Measurements from ENCODE around the gene STK25. TPM values are rescaled to one million over a fixed set of nuclear protein-coding genes. Genes with fewer than 3 reads are reported as not detected.

Gene STK25
- polyA plus RNA-seq, 1 donor (not counting 4 experiments of a cell fraction or from before 2014, with no cell fraction given): 242 TPM

DNA sequence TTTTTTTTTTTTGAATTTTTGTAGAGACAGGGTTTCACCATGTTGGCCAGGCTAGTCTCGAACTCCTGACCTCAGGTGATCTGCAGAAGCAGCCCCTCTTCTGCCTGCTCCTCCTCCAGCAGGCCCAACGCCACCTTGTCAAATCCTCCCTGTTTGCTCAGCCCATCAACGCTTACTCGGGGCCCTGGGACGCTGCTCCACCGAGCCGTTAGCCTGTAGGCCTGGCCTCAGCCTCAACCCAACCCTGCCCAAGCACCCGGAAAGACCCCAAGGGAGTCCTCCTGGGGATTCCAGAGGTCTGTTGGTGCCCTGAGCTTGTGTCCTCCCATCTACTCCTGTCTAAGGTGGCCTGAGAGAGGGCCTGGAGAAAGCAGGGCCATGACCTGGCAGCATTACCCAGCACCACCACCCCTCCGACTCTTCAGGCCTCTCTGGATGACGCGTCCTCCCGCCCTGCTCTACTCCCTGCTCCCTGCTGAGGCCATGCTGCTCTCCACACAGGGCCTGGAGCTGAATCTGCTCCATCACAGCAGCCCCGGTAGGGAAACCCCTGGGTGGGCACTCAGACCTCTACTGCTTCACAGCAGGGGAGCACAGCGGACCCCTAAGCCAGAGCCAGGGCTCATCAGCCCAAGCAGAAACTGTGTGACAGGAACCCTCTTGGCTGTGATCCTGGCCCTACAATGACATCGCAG lies 3.2 kb downstream of the STK25 start:
- Histone ChIP-seq H3K9me3 (ENCODE audit: control insufficient read depth, low read depth, low read length) (no peaks in the 10 kb centered on the region), H3K4me2 (ENCODE audit: control insufficient read depth, extremely low read depth, insufficient read depth, low read depth, low read length) (no peak overlapping the region), H3K4me1 (ENCODE audit: control insufficient read depth, extremely low read depth, insufficient read depth, low read length) (peaks cover 13% of the 10 kb centered on the region), H3K9ac (ENCODE audit: control insufficient read depth, extremely low read depth, insufficient read depth, low read length) (no peak overlapping the region), H3K9me1 (ENCODE audit: control insufficient read depth, extremely low read depth, insufficient read depth, low read length) (no peaks in the 10 kb centered on the region), H3K4me3 (ENCODE audit: control insufficient read depth in 2 of 3, extremely low read depth in 1 of 3, insufficient read depth in 2 of 3, low read depth in 1 of 3, low read length in 3 of 3) (no peak overlapping the region), H4K20me1 (ENCODE audit: control insufficient read depth, extremely low read depth, insufficient read depth, low read length) (peaks cover 24% of the 10 kb centered on the region), H3K79me2 (ENCODE audit: control insufficient read depth, insufficient read depth, low read length) (peaks cover 61% of the 10 kb centered on the region), H3K27ac (ENCODE audit: control insufficient read depth, insufficient read depth, low read length) (no peak overlapping the region), H3K36me3 (ENCODE audit: control insufficient read depth in 2 of 2, extremely low read depth in 1 of 2, insufficient read depth in 2 of 2, low read length in 2 of 2) (peaks cover 3 to 20% of the 10 kb centered on the region in 2 experiments), H3K27me3 (ENCODE audit: control insufficient read depth, extremely low read depth, insufficient read depth, low read length) (no peaks in the 10 kb centered on the region), H2AFZ (ENCODE audit: control insufficient read depth, low read length) (no peak overlapping the region)
- FAIRE-seq (no peak), DNase-seq (ENCODE audit: low read depth, low spot score) (no peak)
- TF ChIP-seq EZH2 (IDR thresholded peaks at IDR 0.05; ENCODE audit: low read length): no peak
- TF ChIP-seq, protein P1, sequence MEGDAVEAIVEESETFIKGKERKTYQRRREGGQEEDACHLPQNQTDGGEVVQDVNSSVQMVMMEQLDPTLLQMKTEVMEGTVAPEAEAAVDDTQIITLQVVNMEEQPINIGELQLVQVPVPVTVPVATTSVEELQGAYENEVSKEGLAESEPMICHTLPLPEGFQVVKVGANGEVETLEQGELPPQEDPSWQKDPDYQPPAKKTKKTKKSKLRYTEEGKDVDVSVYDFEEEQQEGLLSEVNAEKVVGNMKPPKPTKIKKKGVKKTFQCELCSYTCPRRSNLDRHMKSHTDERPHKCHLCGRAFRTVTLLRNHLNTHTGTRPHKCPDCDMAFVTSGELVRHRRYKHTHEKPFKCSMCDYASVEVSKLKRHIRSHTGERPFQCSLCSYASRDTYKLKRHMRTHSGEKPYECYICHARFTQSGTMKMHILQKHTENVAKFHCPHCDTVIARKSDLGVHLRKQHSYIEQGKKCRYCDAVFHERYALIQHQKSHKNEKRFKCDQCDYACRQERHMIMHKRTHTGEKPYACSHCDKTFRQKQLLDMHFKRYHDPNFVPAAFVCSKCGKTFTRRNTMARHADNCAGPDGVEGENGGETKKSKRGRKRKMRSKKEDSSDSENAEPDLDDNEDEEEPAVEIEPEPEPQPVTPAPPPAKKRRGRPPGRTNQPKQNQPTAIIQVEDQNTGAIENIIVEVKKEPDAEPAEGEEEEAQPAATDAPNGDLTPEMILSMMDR (optimal IDR thresholded peaks at IDR 0.05 in 1 of 3, IDR thresholded peaks at IDR 0.05 in 1 of 3, conservative IDR thresholded peaks at IDR 0.05 in 1 of 3; ENCODE audit: extremely low read depth in 1 of 3, insufficient read depth in 2 of 3, low read length in 3 of 3): no peak
- dilution Hi-C loops (cut with MboI; ENCODE audit: extremely low pct_ligation_motif_present, low sequenced_read_pairs): no loop called here

DNA sequence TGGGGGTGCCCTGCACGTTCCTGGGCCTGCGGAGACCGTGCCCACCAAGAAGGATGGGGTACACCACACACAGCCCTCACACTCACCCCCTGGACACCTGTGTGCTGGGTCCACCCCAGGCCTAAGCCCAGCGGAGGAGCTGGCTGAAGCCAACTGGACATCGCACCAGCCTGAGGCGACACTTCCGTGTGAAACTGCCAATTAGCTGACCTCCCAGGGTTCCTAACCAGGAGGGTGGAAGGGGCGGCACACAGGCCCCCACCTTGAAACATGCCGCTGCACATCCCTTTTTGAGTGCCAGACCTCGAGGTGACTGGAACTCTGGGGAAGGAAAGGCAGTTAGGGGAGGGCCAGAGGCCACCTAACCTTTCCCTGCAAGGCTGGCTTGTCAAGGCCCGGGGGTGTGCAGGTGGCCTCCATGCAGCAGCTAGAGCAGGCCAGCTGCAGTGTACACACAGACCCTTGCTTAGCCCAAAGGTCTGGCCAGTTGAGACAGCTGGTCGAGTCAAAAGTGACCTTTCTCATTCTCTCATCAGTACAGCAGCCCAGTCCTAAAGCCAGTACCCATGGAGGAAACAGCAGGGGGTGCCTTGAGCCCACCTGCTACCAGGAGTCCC lies 4.5 kb downstream of the STK25 start:
- DNase-seq (ENCODE audit: low read depth, low spot score) (no peak), FAIRE-seq (no peak)
- Histone ChIP-seq H3K27ac (ENCODE audit: control insufficient read depth, insufficient read depth, low read length) (no peak overlapping the region), H3K4me3 (ENCODE audit: control insufficient read depth in 2 of 3, extremely low read depth in 1 of 3, insufficient read depth in 2 of 3, low read depth in 1 of 3, low read length in 3 of 3) (no peak overlapping the region), H3K9me1 (ENCODE audit: control insufficient read depth, extremely low read depth, insufficient read depth, low read length) (no peaks in the 10 kb centered on the region), H3K36me3 (ENCODE audit: control insufficient read depth in 2 of 2, extremely low read depth in 1 of 2, insufficient read depth in 2 of 2, low read length in 2 of 2) (peaks cover 7 to 33% of the 10 kb centered on the region in 2 experiments), H3K4me2 (ENCODE audit: control insufficient read depth, extremely low read depth, insufficient read depth, low read depth, low read length) (no peak overlapping the region), H3K9me3 (ENCODE audit: control insufficient read depth, low read depth, low read length) (no peaks in the 10 kb centered on the region), H3K79me2 (ENCODE audit: control insufficient read depth, insufficient read depth, low read length) (peaks cover 65% of the 10 kb centered on the region), H3K9ac (ENCODE audit: control insufficient read depth, extremely low read depth, insufficient read depth, low read length) (no peak overlapping the region), H3K27me3 (ENCODE audit: control insufficient read depth, extremely low read depth, insufficient read depth, low read length) (no peaks in the 10 kb centered on the region), H2AFZ (ENCODE audit: control insufficient read depth, low read length) (no peak overlapping the region), H3K4me1 (ENCODE audit: control insufficient read depth, extremely low read depth, insufficient read depth, low read length) (peaks cover 7% of the 10 kb centered on the region), H4K20me1 (ENCODE audit: control insufficient read depth, extremely low read depth, insufficient read depth, low read length) (peaks cover 24% of the 10 kb centered on the region)
- dilution Hi-C loops (cut with MboI; ENCODE audit: extremely low pct_ligation_motif_present, low sequenced_read_pairs): no loop called here
- TF ChIP-seq EZH2 (IDR thresholded peaks at IDR 0.05; ENCODE audit: low read length): no peak
- TF ChIP-seq, protein P1 (optimal IDR thresholded peaks at IDR 0.05 in 1 of 3, IDR thresholded peaks at IDR 0.05 in 1 of 3, conservative IDR thresholded peaks at IDR 0.05 in 1 of 3; ENCODE audit: extremely low read depth in 1 of 3, insufficient read depth in 2 of 3, low read length in 3 of 3): no peak

Data from keratinocyte (primary cell).